A549 treated with CpdA at 1 μM for 4 hours (cell line): ENCODE results near the gene LRRC3. TPM values are rescaled to one million over a fixed set of nuclear protein-coding genes. Genes with fewer than 3 reads are reported as not detected.

Experiments
- total RNA-seq: library from RNA; stranded (reverse); fragments of 200-300 nt; extraction: Qiagen RNA extraction; gene quantifications from 5 replicates; pipeline ENCODE4 v1.2.3, GENCODE V29; 2022; ENCODE audit warnings: low read depth

The LRRC3 gene
- total RNA-seq: 0.98 to 2.0 TPM (median 1.7 TPM) in 5 replicates

GRCh38 chr21:44454747-44455523 is at the start of gene LRRC3:
Gene LRRC3 (plus strand): TSS chr21:44455510. CDS start chr21:44456645, 1,135 bp downstream.

Other genes with a start within 250 kb of the LRRC3 start
- 1.8 to 2.9 TPM (median 2.4 TPM) in 5 replicates for gene ICOSLG, start 214.6 kb upstream of the LRRC3 start, total RNA-seq
- 0.03 TPM in 1 of 5 replicates, not detected in the others for gene DNMT3L, start 193.6 kb upstream of the LRRC3 start, total RNA-seq
- not detected in 5 replicates for gene AIRE, start 169.6 kb upstream of the LRRC3 start, total RNA-seq
- 43.7 to 94.3 TPM (median 50.0 TPM) in 5 replicates for gene PFKL, start 155.5 kb upstream of the LRRC3 start, total RNA-seq
- gene CFAP410, start 116.1 kb upstream of the LRRC3 start, total RNA-seq: 5.0 to 9.4 TPM (median 7.8 TPM) in 5 replicates
- 6.7 to 10.2 TPM (median 8.8 TPM) in 5 replicates for gene TRPM2, start 101.9 kb upstream of the LRRC3 start, total RNA-seq
- not detected in 5 replicates for gene KRTAP10-1, start 84.7 kb downstream of the LRRC3 start, total RNA-seq
- gene KRTAP10-2, start 96.0 kb downstream of the LRRC3 start, total RNA-seq: not detected in 5 replicates
- not detected in 5 replicates for gene KRTAP10-3, start 103.3 kb downstream of the LRRC3 start, total RNA-seq
- not detected in 5 replicates for gene KRTAP10-4, start 118.2 kb downstream of the LRRC3 start, total RNA-seq
- gene KRTAP10-5, start 125.1 kb downstream of the LRRC3 start, total RNA-seq: not detected in 5 replicates
- gene KRTAP10-6, start 137.0 kb downstream of the LRRC3 start, total RNA-seq: not detected in 5 replicates
- not detected in 5 replicates for gene KRTAP10-7, start 145.1 kb downstream of the LRRC3 start, total RNA-seq
- not detected in 5 replicates for gene KRTAP10-8, start 156.6 kb downstream of the LRRC3 start, total RNA-seq
- not detected in 5 replicates for gene KRTAP10-9, start 171.6 kb downstream of the LRRC3 start, total RNA-seq
- not detected in 5 replicates for gene KRTAP10-10, start 181.8 kb downstream of the LRRC3 start, total RNA-seq
- not detected in 5 replicates for gene KRTAP10-11, start 190.9 kb downstream of the LRRC3 start, total RNA-seq
- gene KRTAP12-4, start 199.1 kb downstream of the LRRC3 start, total RNA-seq: not detected in 5 replicates
- not detected in 5 replicates for gene KRTAP12-3, start 202.4 kb downstream of the LRRC3 start, total RNA-seq
- gene KRTAP12-2, start 211.4 kb downstream of the LRRC3 start, total RNA-seq: not detected in 5 replicates
- not detected in 5 replicates for gene KRTAP12-1, start 226.7 kb downstream of the LRRC3 start, total RNA-seq
- not detected in 5 replicates for gene KRTAP10-12, start 241.7 kb downstream of the LRRC3 start, total RNA-seq